ENCODE results near the gene ZNF84. TPM values are rescaled to one million over a fixed set of nuclear protein-coding genes. Genes with fewer than 3 reads are reported as not detected.

The ZNF84 gene
- total and polyA plus RNA-seq, 9 donors = 15.3 to 41.4 (median 30.7) TPM

DNA sequence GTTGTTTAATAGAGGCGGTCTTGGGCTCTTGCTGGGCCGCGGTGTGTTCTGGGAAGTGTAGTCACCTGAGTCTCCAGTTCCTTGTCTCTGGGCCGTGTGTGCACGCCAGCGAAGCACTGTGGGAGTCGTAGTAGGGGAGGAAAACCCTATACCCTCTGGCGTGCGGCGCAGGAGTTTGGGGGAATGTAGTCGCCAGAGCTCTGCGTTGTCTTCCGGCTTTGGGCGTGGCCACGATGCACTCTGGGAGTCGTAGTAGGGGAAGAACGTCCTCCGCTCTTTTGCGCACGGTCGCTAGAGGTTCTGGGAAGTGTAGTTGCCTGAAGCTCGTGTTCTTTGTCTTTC, 42.7 kb downstream of the ZNF84 start:
- intact Hi-C loops (cut with DNase I) = loop anchor here in 2 of 4 donors (2.0 to 5.0 kb wide), 2 partner anchors 43 to 47 kb away; partner anchors contain the start of gene ZNF84 (in 1 of the 2)
- 0% methylated on average over 22 of the region's 22 CpGs for WGBS, 3 donors

DNA sequence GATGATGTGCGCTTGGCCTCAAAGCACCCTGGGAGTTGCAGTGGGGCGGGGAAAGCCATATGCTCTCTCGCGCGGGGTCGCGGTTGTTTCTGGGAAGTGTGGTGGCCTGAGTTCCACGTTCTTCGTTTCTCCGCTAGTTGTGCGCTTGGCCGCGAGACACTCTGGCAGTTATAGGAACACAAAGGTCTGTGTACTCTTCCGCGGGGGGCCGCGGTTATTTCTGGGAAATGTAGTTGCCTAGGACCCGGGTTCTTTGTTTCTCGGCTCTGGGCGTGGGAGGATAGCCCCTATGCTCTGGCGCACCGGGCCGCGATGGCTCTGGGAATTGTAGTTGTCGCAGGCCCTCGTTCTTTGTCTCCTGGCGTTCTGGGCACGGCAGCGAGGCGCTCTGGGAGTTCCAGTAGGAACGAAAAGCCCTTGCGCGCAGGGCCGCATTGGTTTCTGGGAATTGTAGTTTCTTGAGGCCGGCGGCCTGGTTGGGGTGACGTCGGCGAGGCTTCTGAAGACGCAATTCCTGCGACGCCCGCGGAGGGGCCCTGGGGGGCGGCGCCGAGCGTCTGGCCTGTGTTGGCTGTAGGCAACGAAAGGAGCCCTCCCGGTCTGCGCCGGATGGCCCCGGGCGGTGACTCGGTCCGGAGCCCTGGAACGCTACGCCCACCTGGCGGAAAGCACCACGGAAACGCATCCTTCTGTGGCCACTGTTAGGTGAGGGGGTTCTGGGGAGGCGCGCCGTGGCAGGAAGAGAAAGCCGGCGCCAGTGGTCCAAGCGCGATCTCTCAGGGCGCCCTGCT, 43.3 kb downstream of the ZNF84 start, which contains the start of gene ZNF140:
ZNF140 (plus strand) TSS at position 556 of the 791 bp plus-strand sequence. CDS start 398 bp downstream, outside the sequence.
- H3K9me3 ChIP-seq = peaks cover 9 to 42% of the 10 kb centered on the region in 2 donors
- H3K27ac ChIP-seq = peak within 1 kb of the TSS; percentile 89 to 98
- H3K4me1 ChIP-seq (ENCODE audit: insufficient read depth) = no peaks in the 10 kb centered on the region
- H3K27me3 ChIP-seq = no peaks in the 10 kb centered on the region
- WGBS, 3 donors = 0 to 1% (median 0%) methylated on average over 58 to 69 of the region's 69 CpGs
- DNase-seq = peak; percentile 93 to 97 (median 96)
- H3K36me3 ChIP-seq = peaks cover 3% of the 10 kb centered on the region
- TF ChIP-seq EP300 (IDR thresholded peaks at IDR 0.05) = peak; percentile 19
- TF ChIP-seq, protein P1, sequence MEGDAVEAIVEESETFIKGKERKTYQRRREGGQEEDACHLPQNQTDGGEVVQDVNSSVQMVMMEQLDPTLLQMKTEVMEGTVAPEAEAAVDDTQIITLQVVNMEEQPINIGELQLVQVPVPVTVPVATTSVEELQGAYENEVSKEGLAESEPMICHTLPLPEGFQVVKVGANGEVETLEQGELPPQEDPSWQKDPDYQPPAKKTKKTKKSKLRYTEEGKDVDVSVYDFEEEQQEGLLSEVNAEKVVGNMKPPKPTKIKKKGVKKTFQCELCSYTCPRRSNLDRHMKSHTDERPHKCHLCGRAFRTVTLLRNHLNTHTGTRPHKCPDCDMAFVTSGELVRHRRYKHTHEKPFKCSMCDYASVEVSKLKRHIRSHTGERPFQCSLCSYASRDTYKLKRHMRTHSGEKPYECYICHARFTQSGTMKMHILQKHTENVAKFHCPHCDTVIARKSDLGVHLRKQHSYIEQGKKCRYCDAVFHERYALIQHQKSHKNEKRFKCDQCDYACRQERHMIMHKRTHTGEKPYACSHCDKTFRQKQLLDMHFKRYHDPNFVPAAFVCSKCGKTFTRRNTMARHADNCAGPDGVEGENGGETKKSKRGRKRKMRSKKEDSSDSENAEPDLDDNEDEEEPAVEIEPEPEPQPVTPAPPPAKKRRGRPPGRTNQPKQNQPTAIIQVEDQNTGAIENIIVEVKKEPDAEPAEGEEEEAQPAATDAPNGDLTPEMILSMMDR (IDR thresholded peaks at IDR 0.05) = peak in 2 of 3 donors; percentile 50 to 57
- TF ChIP-seq POLR2A (IDR thresholded peaks at IDR 0.05) = peak; percentile 74
- intact Hi-C loops (cut with DNase I) = loop anchor here in 2 of 4 donors (2.0 to 5.0 kb wide), 2 partner anchors 44 to 47 kb away; partner anchors contain the start of gene ZNF84 (in 1 of the 2)
- H3K4me3 ChIP-seq = peak within 1 kb of the TSS; percentile 53

More for the DNA sequence above, 42.7 kb downstream of the ZNF84 start:
- H3K36me3 ChIP-seq = peaks cover under 1% of the 10 kb centered on the region
- H3K27me3 ChIP-seq = no peaks in the 10 kb centered on the region
- peaks cover 7 to 36% of the 10 kb centered on the region in 2 donors for H3K9me3 ChIP-seq
- DNase-seq = peak; percentile 97 to 99 (median 98)
- H3K27ac ChIP-seq = peak overlapping the region; percentile 89 to 98
- H3K4me1 ChIP-seq (ENCODE audit: insufficient read depth) = no peaks in the 10 kb centered on the region
- peak overlapping the region; percentile 53 for H3K4me3 ChIP-seq
- TF ChIP-seq, protein P1 (IDR thresholded peaks at IDR 0.05) = no peak
- no peak for TF ChIP-seq EP300 (IDR thresholded peaks at IDR 0.05)
- peak; percentile 10 for TF ChIP-seq POLR2A (IDR thresholded peaks at IDR 0.05)

DNA sequence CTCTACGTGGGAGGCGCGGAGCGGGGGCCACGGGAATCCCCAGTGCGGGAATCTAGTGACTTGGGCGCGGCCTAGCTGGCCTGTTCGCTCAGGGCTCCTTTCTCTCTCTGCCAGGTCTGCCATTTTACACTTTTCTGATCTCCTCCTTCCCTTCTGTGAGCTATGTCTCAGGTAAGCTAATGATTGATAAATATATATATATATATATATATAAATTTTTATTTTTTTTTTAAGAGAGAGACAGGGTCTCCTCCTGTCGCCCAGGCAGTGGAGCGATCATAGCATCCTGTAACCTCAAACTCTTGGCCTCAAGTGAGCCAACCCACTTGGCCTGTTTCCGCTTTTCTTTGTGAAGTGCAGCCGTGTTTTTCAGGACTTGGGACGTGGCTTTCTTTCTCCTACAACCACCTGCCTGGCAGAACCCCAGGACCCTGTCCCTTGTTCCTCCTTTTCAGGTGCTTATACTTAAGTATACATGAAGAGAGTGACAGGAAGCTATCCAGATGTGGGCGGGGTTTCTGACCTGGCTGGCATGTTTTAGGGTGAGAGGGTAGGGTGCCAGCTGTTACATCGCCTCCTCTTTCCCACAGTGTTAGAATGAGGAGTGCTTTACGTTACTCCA, 44.0 kb downstream of the ZNF84 start:
- H3K36me3 ChIP-seq = peaks cover 3% of the 10 kb centered on the region
- WGBS, 3 donors = 23 to 25% (median 25%) methylated on average over 17 of the region's 17 CpGs
- peaks cover 5 to 49% of the 10 kb centered on the region in 2 donors for H3K9me3 ChIP-seq
- intact Hi-C loops (cut with DNase I) = loop anchor here in 2 of 4 donors (2.0 to 5.0 kb wide), 2 partner anchors 44 to 46 kb away; partner anchors contain the start of gene ZNF84 (in 1 of the 2)
- DNase-seq = peak; percentile 13 to 60 (median 48)
- H3K27ac ChIP-seq = peak overlapping the region; percentile 89 to 98
- TF ChIP-seq POLR2A (IDR thresholded peaks at IDR 0.05) (no peak), EP300 (IDR thresholded peaks at IDR 0.05) (no peak)
- TF ChIP-seq, protein P1 (IDR thresholded peaks at IDR 0.05) = no peak
- H3K27me3 ChIP-seq = no peaks in the 10 kb centered on the region
- peak overlapping the region; percentile 53 for H3K4me3 ChIP-seq
- no peaks in the 10 kb centered on the region for H3K4me1 ChIP-seq (ENCODE audit: insufficient read depth)

DNA sequence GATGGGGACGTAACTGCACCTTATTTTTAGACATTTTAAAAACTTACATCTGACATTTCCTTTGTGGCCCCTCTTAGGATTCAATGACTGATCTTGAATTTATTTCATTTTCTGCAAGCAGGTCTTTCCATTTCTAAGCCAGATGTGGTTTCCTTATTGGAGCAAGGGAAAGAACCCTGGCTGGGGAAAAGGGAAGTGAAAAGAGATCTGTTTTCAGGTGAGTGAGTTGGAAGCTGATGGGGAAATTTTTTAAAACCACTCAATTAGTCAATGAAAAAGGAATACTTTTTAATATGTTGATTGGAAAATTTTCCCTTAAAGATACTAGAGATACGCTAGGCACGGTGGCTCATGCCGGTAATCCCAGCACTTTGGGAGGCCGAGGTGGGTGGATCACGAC, 46.0 kb downstream of the ZNF84 start:
- intact Hi-C loops (cut with DNase I) = loop anchor here in 1 of 4 donors (5.0 kb wide), 1 partner anchor 44 kb away; no protein-coding TSS in a partner anchor
- no peaks in the 10 kb centered on the region for H3K27me3 ChIP-seq
- 97 to 99% (median 98%) methylated on average over 6 of the region's 6 CpGs for WGBS, 3 donors
- TF ChIP-seq, protein P1 (IDR thresholded peaks at IDR 0.05) = no peak
- TF ChIP-seq POLR2A (IDR thresholded peaks at IDR 0.05) (no peak), EP300 (IDR thresholded peaks at IDR 0.05) (no peak)
- peaks cover 11 to 58% of the 10 kb centered on the region in 2 donors for H3K9me3 ChIP-seq
- no peak overlapping the region for H3K27ac ChIP-seq
- no peak overlapping the region for H3K4me3 ChIP-seq
- no peak for DNase-seq
- H3K36me3 ChIP-seq = peaks cover 3% of the 10 kb centered on the region
- no peaks in the 10 kb centered on the region for H3K4me1 ChIP-seq (ENCODE audit: insufficient read depth)
